ENCODE data around the gene OR10A6.

OR10A6 gene

DNA sequence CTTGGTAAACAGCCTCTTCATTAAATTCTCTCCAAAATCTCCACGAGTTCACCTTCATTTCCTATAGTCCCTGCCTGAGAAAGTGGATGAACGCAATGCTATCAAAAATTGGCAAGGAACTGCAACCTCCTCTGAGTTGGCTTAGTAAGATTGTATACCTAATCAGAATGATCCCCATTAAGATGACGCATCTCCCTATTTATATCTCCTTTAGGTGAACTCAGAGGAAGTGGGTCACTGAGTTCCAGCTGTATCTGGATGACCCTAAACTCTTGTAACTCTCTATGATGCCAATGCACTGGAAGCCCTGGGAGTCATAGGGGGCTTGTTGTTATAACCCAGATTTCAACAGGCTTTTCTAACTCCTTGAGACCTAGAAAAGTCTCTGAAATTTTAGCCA lies 48.2 kb downstream of the OR10A6 start:
- in situ Hi-C loops (cut with MboI; ENCODE audit: low sequenced_read_pairs), result no loop called here

Data from HL-60/S4 treated with retinoic acid at 250 ng/mL for 4 days and 3 days (cell line).